HepG2 (cell line): Measurements from ENCODE around the gene SMIM44. TPM values are rescaled to one million over a fixed set of nuclear protein-coding genes. Genes with fewer than 3 reads are reported as not detected.

ENCODE experiments used
- HOXA9 ChIP-seq: sonication (generic); formaldehyde crosslinking; IDR thresholded peaks from 2 replicates; pipeline ENCODE4 v1.8.1; 2022; ENCODE audit warnings: missing genetic modification reagents, mild to moderate bottlenecking, moderate library complexity, borderline replicate concordance
- KAT8 ChIP-seq: IDR thresholded peaks from 2 replicates; pipeline ENCODE4 v1.6.1; 2016; ENCODE audit warnings: missing genetic modification reagents, missing compliant biosample characterization
- NBN ChIP-seq: fragments of 450-650 bp; conservative IDR thresholded peaks from 2 replicates; pipeline ENCODE4 v1.6.1; 2017
- RXRB ChIP-seq: IDR thresholded peaks from 2 replicates; pipeline ENCODE4 v1.6.1; 2016; ENCODE audit warnings: borderline replicate concordance, missing genetic modification reagents, missing compliant biosample characterization
- ZBTB39 ChIP-seq: sonication (generic); formaldehyde crosslinking; IDR thresholded peaks from 2 replicates; pipeline ENCODE4 v1.5.0; 2020; ENCODE audit warnings: missing genetic modification reagents
- ZEB1 ChIP-seq: IDR thresholded peaks from 2 replicates; pipeline ENCODE4 v1.6.1; 2012; ENCODE audit warnings: mild to moderate bottlenecking, low read depth, inconsistent platforms; ENCODE audit not compliant: insufficient replicate concordance
- ZIK1 ChIP-seq: sonication (generic); formaldehyde crosslinking; IDR thresholded peaks from 2 replicates; pipeline ENCODE4 v1.5.0; 2020; ENCODE audit warnings: mild to moderate bottlenecking, low read depth, missing genetic modification reagents, borderline replicate concordance
- ZNF276 ChIP-seq: sonication (generic); formaldehyde crosslinking; IDR thresholded peaks from 2 replicates; pipeline ENCODE4 v1.4.0; 2020; ENCODE audit warnings: mild to moderate bottlenecking, low read depth, missing genetic modification reagents
- ZNF552 ChIP-seq: sonication (generic); formaldehyde crosslinking; IDR thresholded peaks from 2 replicates; pipeline ENCODE4 v1.9.0; 2022; ENCODE audit warnings: missing genetic modification reagents, mild to moderate bottlenecking, borderline replicate concordance
- ZNF605 ChIP-seq: sonication (generic); formaldehyde crosslinking; IDR thresholded peaks from 2 replicates; pipeline ENCODE4 v1.8.0; 2022; ENCODE audit warnings: mild to moderate bottlenecking, missing genetic modification reagents
- ZNF704 ChIP-seq: sonication (generic); formaldehyde crosslinking; IDR thresholded peaks from 2 replicates; pipeline ENCODE4 v1.8.1; 2023; ENCODE audit warnings: mild to moderate bottlenecking, inconsistent platforms, moderate library complexity, missing genetic modification reagents, borderline replicate concordance
- ZNF710 ChIP-seq: sonication (generic); formaldehyde crosslinking; IDR thresholded peaks from 2 replicates; pipeline ENCODE4 v1.5.0; 2020; ENCODE audit warnings: mild to moderate bottlenecking, missing genetic modification reagents, borderline replicate concordance
- ZNF724P ChIP-seq: sonication (generic); formaldehyde crosslinking; IDR thresholded peaks from 2 replicates; pipeline ENCODE4 v1.8.0; 2022; ENCODE audit warnings: missing genetic modification reagents, borderline replicate concordance
- ZNF75D ChIP-seq: sonication (generic); formaldehyde crosslinking; IDR thresholded peaks from 2 replicates; pipeline ENCODE4 v1.8.1; 2023; ENCODE audit warnings: missing genetic modification reagents, mild to moderate bottlenecking, borderline replicate concordance
- ZNF761 ChIP-seq: sonication (generic); formaldehyde crosslinking; conservative IDR thresholded peaks from 2 replicates; pipeline ENCODE4 v1.4.0; 2020; ENCODE audit warnings: mild to moderate bottlenecking, missing genetic modification reagents
- ZNF816 ChIP-seq: sonication (generic); formaldehyde crosslinking; IDR thresholded peaks from 2 replicates; pipeline ENCODE4 v1.8.0; 2022; ENCODE audit warnings: missing genetic modification reagents, mild to moderate bottlenecking, borderline replicate concordance
- ZSCAN9 ChIP-seq: IDR thresholded peaks from 2 replicates; pipeline ENCODE4 v1.6.1; 2016; ENCODE audit warnings: borderline replicate concordance
- polyA plus RNA-seq, 8 experiments: library from polyadenylated mRNA; depleted of rRNA in 3 of 8; stranded (reverse) in 7 of 8; unstranded in 1 of 8; fragments of >200 nt; fragmentation: Illumina TruSeq in 4 of 8; extraction: Trizol in 4 of 8; gene quantifications; 2 replicates each; pipeline versions ENCODE4 v1.2.1 to v1.2.3, GENCODE V29; 2011 to 2016; ENCODE audit warnings: low read depth in 4 of 8, missing spikeins in 1 of 8, mixed read lengths in 1 of 8; ENCODE audit not compliant: insufficient read depth in 1 of 8
- total RNA-seq, 5 experiments: library from RNA; depleted of rRNA; stranded (reverse); fragments of >200 nt; fragmentation: Illumina TruSeq; extraction: Trizol; gene quantifications; 2 replicates each; pipeline ENCODE4 v1.2.3, GENCODE V29; 2016; ENCODE audit warnings: low read depth in 1 of 5

SMIM44 gene
- total and polyA plus RNA-seq, 2 of the 13 experiments (the other 11 are each of a cell fraction or from before 2014, with no cell fraction given): not detected

GRCh38 chr19:3481241-3482090 lies 1.8 kb downstream of the SMIM44 start (continued):
- TF ChIP-seq ZBTB39 (CRISPR knock-in tag) (0 out of 2 replicates have a peak, but pooled peaks have one; percentile 27), ZNF75D (CRISPR knock-in tag) (no peak), ZNF724P (CRISPR knock-in tag) (peak; percentile 75), ZSCAN9 (CRISPR knock-in tag) (peak; percentile 83), ZNF605 (CRISPR knock-in tag) (peak; percentile 76), ZNF761 (CRISPR knock-in tag) (0 out of 2 replicates have a peak, but pooled peaks have one; percentile 64), RXRB (CRISPR knock-in tag) (peak; percentile 56; the same call in 1 of the 2 replicates), ZNF704 (peak; percentile 82; the same call in 1 of the 2 replicates), KAT8 (CRISPR knock-in tag) (peak; percentile 39; the same call in 1 of the 2 replicates), HOXA9 (CRISPR knock-in tag) (no peak), NBN (no peak), ZNF710 (no peak), ZIK1 (CRISPR knock-in tag) (peak; percentile 91; the same call in 1 of the 2 replicates), ZNF276 (peak; percentile 61; the same call in 1 of the 2 replicates), ZNF552 (CRISPR knock-in tag) (peak; percentile 97), ZEB1 (peak; percentile 32), ZNF816 (peak; percentile 65; the same call in 1 of the 2 replicates)
